HCT116 (cell line): ENCODE results near the gene LYPD6. TPM values are rescaled to one million over a fixed set of nuclear protein-coding genes. Genes with fewer than 3 reads are reported as not detected.
A peak's percentile ranks its signal among the peaks of the same experiment; 100 is the strongest.

Experiments used
- ATAC-seq: fragments of 200-7000 bp; cut with Tn5 transposase; 2 replicates; pipeline ENCODE4 v1.9.1; 2020; ENCODE audit warnings: mild to moderate bottlenecking, moderate library complexity
- BruUV-seq: library from RNA; stranded (reverse); fragments of 400-500 nt; replicated peaks from 2 replicates; lab custom pipeline; 2021; lab: Mats Ljungman, UMichigan
- CTCF ChIA-PET: fragments of 300-600 bp; sonication (Branson Sonifier 250); formaldehyde crosslinking; loops from one replicate; lab custom pipeline; 2021; ENCODE audit warnings: antibody characterized with exemption; lab: Charles Lee
- POLR2A ChIA-PET: fragments of 300-600, 350-600 bp; sonication (Branson Sonifier 250); formaldehyde crosslinking; loops from one replicate; lab custom pipeline; 2021; ENCODE audit warnings: antibody characterized with exemption; lab: Charles Lee
- RAD21 ChIA-PET, 2 experiments: fragments of 300-600 bp; sonication (Branson Sonifier 250); formaldehyde crosslinking; loops; one replicate each; lab custom pipeline; 2023; ENCODE audit warnings: low total read pairs in 2 of 2; ENCODE audit not compliant: uncharacterized antibody in 2 of 2, unreplicated experiment in 2 of 2, low non-redundant PET in 1 of 2; lab: Charles Lee
- DNase-seq: peaks from one replicate; pipeline ENCODE4 v3.0.0-alpha.2; 2010; ENCODE audit warnings: low read depth, low spot score
- H2AFZ ChIP-seq: fragments of 200-600 bp; shearing (Covaris generic), sonication (generic); 2 replicates; pipeline ENCODE4 v1.6.1; 2017; ENCODE audit warnings: low read depth, mixed run types, mixed read lengths, antibody characterized with exemption, low read length; ENCODE audit not compliant: poor library complexity, severe bottlenecking
- H3K27ac ChIP-seq: 2 replicates; pipeline ENCODE4 v1.5.1; 2012; ENCODE audit warnings: low read depth, low read length
- H3K27me3 ChIP-seq: fragments of 200-600 bp; sonication (generic); 2 replicates; pipeline ENCODE4 v1.6.1; 2016; ENCODE audit warnings: mixed run types, low read length, mixed read lengths; ENCODE audit not compliant: insufficient read depth
- H3K36me3 ChIP-seq, 2 experiments: fragments of 200-500 bp in 1 of 2; fragments of 200-600 bp in 1 of 2; sonication (Bioruptor generic) in 1 of 2; sonication (generic) in 1 of 2; 2 replicates each; pipeline versions ENCODE4 v1.5.1 to v1.6.1; 2014 to 2016; ENCODE audit warnings: low read length in 2 of 2, inconsistent platforms in 1 of 2, mixed read lengths in 1 of 2, mixed run types in 1 of 2; ENCODE audit not compliant: insufficient read depth in 2 of 2, control insufficient read depth in 1 of 2
- H3K4me1 ChIP-seq, 2 experiments: fragments of 200-600 bp in 1 of 2; sonication (generic) in 1 of 2; 2 replicates each; pipeline versions ENCODE4 v1.5.1 to v1.6.1; 2012 to 2017; ENCODE audit warnings: low read length in 2 of 2, inconsistent platforms in 1 of 2, mild to moderate bottlenecking in 1 of 2, mixed read lengths in 1 of 2, mixed run types in 1 of 2, moderate library complexity in 1 of 2; ENCODE audit not compliant: insufficient read depth in 2 of 2, control insufficient read depth in 1 of 2
- H3K4me2 ChIP-seq: fragments of 200-600 bp; sonication (generic); 2 replicates; pipeline ENCODE4 v1.6.1; 2017; ENCODE audit warnings: mixed run types, low read length, mixed read lengths
- H3K4me3 ChIP-seq, 2 experiments: fragments of 200-600 bp in 1 of 2; sonication (generic) in 1 of 2; replicated peaks in 1 of 2; 2 replicates each; pipeline ENCODE4 v1.5.1; 2011 to 2016; ENCODE audit warnings: low read length in 2 of 2, control low read depth in 1 of 2, low read depth in 1 of 2, mild to moderate bottlenecking in 1 of 2, mixed read lengths in 1 of 2, mixed run types in 1 of 2
- H3K79me2 ChIP-seq: fragments of 200-600 bp; sonication (generic); 2 replicates; pipeline ENCODE4 v1.6.1; 2017; ENCODE audit warnings: mild to moderate bottlenecking, mixed run types, low read length, moderate library complexity, mixed read lengths; ENCODE audit not compliant: insufficient read depth
- H3K9ac ChIP-seq: fragments of 200-600 bp; sonication (generic); 2 replicates; pipeline ENCODE4 v1.6.1; 2016; ENCODE audit warnings: low read length, mixed read lengths
- H3K9me2 ChIP-seq: fragments of 200-600 bp; sonication (generic), shearing (Covaris generic); 2 replicates; pipeline ENCODE4 v1.6.1; 2017; ENCODE audit warnings: mixed run types, mild to moderate bottlenecking, moderate library complexity; ENCODE audit not compliant: insufficient read depth
- H3K9me3 ChIP-seq, 2 experiments: fragments of 200-500 bp in 1 of 2; fragments of 200-600 bp in 1 of 2; sonication (Bioruptor generic) in 1 of 2; sonication (generic) in 1 of 2; 2 replicates each; pipeline ENCODE4 v1.6.1; 2014 to 2017; ENCODE audit warnings: low read length in 2 of 2, mixed read lengths in 2 of 2, inconsistent platforms in 1 of 2, low read depth in 1 of 2, mild to moderate bottlenecking in 1 of 2, mixed run types in 1 of 2, moderate library complexity in 1 of 2; ENCODE audit not compliant: control insufficient read depth in 1 of 2, insufficient read depth in 1 of 2
- H4K20me1 ChIP-seq: fragments of 200-600 bp; sonication (generic), shearing (Covaris generic); 2 replicates; pipeline ENCODE4 v1.6.1; 2017; ENCODE audit warnings: mixed run types, mild to moderate bottlenecking, moderate library complexity; ENCODE audit not compliant: insufficient read depth
- CTCF ChIP-seq, 3 experiments: fragments of 200-600 bp in 1 of 3; sonication (generic) in 1 of 3; IDR thresholded peaks in 2 of 3; conservative IDR thresholded peaks in 1 of 3; 2 replicates each; pipeline ENCODE4 v1.5.1; 2012 to 2017; ENCODE audit warnings: low read depth in 2 of 3, low read length in 2 of 3, antibody characterized with exemption in 1 of 3, borderline replicate concordance in 1 of 3, control low read depth in 1 of 3, mild to moderate bottlenecking in 1 of 3, mixed read lengths in 1 of 3, mixed run types in 1 of 3, moderate library complexity in 1 of 3; ENCODE audit not compliant: insufficient read depth in 1 of 3
- ELF1 ChIP-seq: IDR thresholded peaks from 2 replicates; pipeline ENCODE4 v1.6.1; 2012; ENCODE audit warnings: low read depth, borderline replicate concordance
- EZH2phosphoT487 ChIP-seq: fragments of 200-600 bp; IDR thresholded peaks from 2 replicates; pipeline ENCODE4 v1.6.1; 2018; ENCODE audit warnings: antibody characterized with exemption, borderline replicate concordance
- MAX ChIP-seq: IDR thresholded peaks from 2 replicates; pipeline ENCODE4 v1.6.1; 2012
- RAD21 ChIP-seq: IDR thresholded peaks from 2 replicates; pipeline ENCODE4 v1.6.1; 2012; ENCODE audit warnings: low read depth, mild to moderate bottlenecking
- ZFX ChIP-seq: fragments of 450-650 bp; IDR thresholded peaks from 2 replicates; pipeline ENCODE4 v1.6.1; 2017
- intact Hi-C: fragments of 100-400 bp; cut with micrococcal nuclease; formaldehyde crosslinking; loops from 2 replicates; pipeline ENCODE4 v1.10.0; 2022
- total RNA-seq: library from RNA; stranded (reverse); gene quantifications from one replicate; pipeline ENCODE4 v1.2.1, GENCODE V29; 2021; ENCODE audit not compliant: unreplicated experiment

The LYPD6 gene
- total RNA-seq, 1 experiment from 2014 or later: 3.0 TPM

GRCh38 chr2:149312039-149312438, 18.3 kb upstream of the LYPD6 start:
- POLR2A ChIA-PET: no interaction called here
- no peak for TF ChIP-seq ZFX
- TF ChIP-seq, all 23 proteins: peak for 0
- no peak overlapping the region for H2AFZ ChIP-seq
- no peak overlapping the region for H3K9ac ChIP-seq
- no peak overlapping the region for H3K27ac ChIP-seq
- no peaks in the 10 kb centered on the region for H3K27me3 ChIP-seq
- no TSS peak for BruUV-seq
- intact Hi-C loops: loop anchor here (2.0 to 5.0 kb wide), 3 partner anchors 225 to 271 kb away; no protein-coding TSS in a partner anchor
- H4K20me1 ChIP-seq: no peaks in the 10 kb centered on the region
- no peaks in the 10 kb centered on the region for H3K9me3 ChIP-seq
- H3K9me2 ChIP-seq: no peaks in the 10 kb centered on the region
- no peak overlapping the region for H3K4me3 ChIP-seq
- DNase-seq (no peak), ATAC-seq (no peak)
- peaks cover 0 to 3% of the 10 kb centered on the region in 2 experiments; a peak in 1 of 4 replicates for H3K4me1 ChIP-seq
- RAD21 ChIA-PET: no interaction called here
- no peaks in the 10 kb centered on the region for H3K36me3 ChIP-seq
- H3K79me2 ChIP-seq: no peaks in the 10 kb centered on the region
- no peak overlapping the region for H3K4me2 ChIP-seq
- CTCF ChIA-PET: interaction anchor here (1.4 to 1.8 kb wide), 2 partner anchors 9 to 271 kb away, joined by 4 read pairs; no protein-coding TSS in a partner anchor

- H3K9ac ChIP-seq: no peak overlapping the region
- H4K20me1 ChIP-seq: no peaks in the 10 kb centered on the region
- BruUV-seq: no TSS peak
- H3K9me3 ChIP-seq: no peaks in the 10 kb centered on the region
- H2AFZ ChIP-seq: peak overlapping the region; percentile 80
- H3K9me2 ChIP-seq: no peaks in the 10 kb centered on the region
- CTCF ChIA-PET: interaction anchor here (1.1 to 1.9 kb wide), 9 partner anchors 8 to 1925 kb away, joined by 3 to 25 read pairs (median 4); no protein-coding TSS in a partner anchor
- ATAC-seq (peak; percentile 97), DNase-seq (peak; percentile 40)
- peak overlapping the region; percentile 58 for H3K4me2 ChIP-seq
- POLR2A ChIA-PET: no interaction called here
- no peak overlapping the region for H3K27ac ChIP-seq
- no peaks in the 10 kb centered on the region for H3K27me3 ChIP-seq
- H3K79me2 ChIP-seq: no peaks in the 10 kb centered on the region
- TF ChIP-seq ELF1 (no peak), RAD21 (peak; percentile 73), MAX (no peak), CTCF (IDR thresholded peaks at IDR 0.05 in 2 of 3, conservative IDR thresholded peaks at IDR 0.05 in 1 of 3; ENCODE audit: borderline replicate concordance in 1 of 3, insufficient read depth in 1 of 3, low read depth in 2 of 3, low read length in 2 of 3) (peak; percentile 58 to 93 (median 92); a peak in 5 of 6 replicates), EZH2phosphoT487 (no peak)
- RAD21 ChIA-PET: interaction anchor here in 1 of 2 experiments (1.3 kb wide), 1 partner anchor 297 kb away, joined by 5 read pairs; no protein-coding TSS in a partner anchor
- intact Hi-C loops: loop anchor here (1.0 to 5.0 kb wide), 4 partner anchors 226 to 296 kb away; no protein-coding TSS in a partner anchor
- peak overlapping the region; percentile 4; a peak in 1 of 4 replicates for H3K4me3 ChIP-seq
- no peaks in the 10 kb centered on the region for H3K36me3 ChIP-seq
- H3K4me1 ChIP-seq: peaks cover 0 to 3% of the 10 kb centered on the region in 2 experiments; a peak in 1 of 4 replicates
These were observed 16.8 kb upstream of the LYPD6 start for GRCh38 chr2:149313512-149313972.
